ES-I3 (cell line): ENCODE data around the gene NKX6-2.

Source experiments
- H3K36me3 ChIP-seq: 2 replicates; pipeline ENCODE4 v1.6.1; 2013; ENCODE audit warnings: mild to moderate bottlenecking, low read length, control low read depth, moderate library complexity; ENCODE audit not compliant: insufficient read depth
- H3K4me1 ChIP-seq: 2 replicates; pipeline ENCODE4 v1.6.1; 2013; ENCODE audit warnings: mild to moderate bottlenecking, control low read depth, low read length; ENCODE audit not compliant: insufficient read depth
- H3K9ac ChIP-seq: 2 replicates; pipeline ENCODE4 v1.6.1; 2013; ENCODE audit warnings: low read depth, mild to moderate bottlenecking, low read length, moderate library complexity
- H3K9me3 ChIP-seq: 2 replicates; pipeline ENCODE4 v1.6.1; 2013; ENCODE audit warnings: mild to moderate bottlenecking, low read length, moderate library complexity; ENCODE audit not compliant: control insufficient read depth, insufficient read depth

NKX6-2 gene

GRCh38 chr10:132817701-132818211 is 31.8 kb upstream of the NKX6-2 start:
- Histone ChIP-seq H3K9me3 (no peaks in the 10 kb centered on the region), H3K9ac (no peak overlapping the region), H3K4me1 (no peaks in the 10 kb centered on the region), H3K36me3 (no peaks in the 10 kb centered on the region)

- H3K4me1 ChIP-seq: no peaks in the 10 kb centered on the region
Measured at GRCh38 chr10:132816718-132817117, 30.8 kb upstream of the NKX6-2 start.

GRCh38 chr10:132815168-132815857 is 29.4 kb upstream of the NKX6-2 start:
- no peaks in the 10 kb centered on the region for H3K36me3 ChIP-seq

More at GRCh38 chr10:132816718-132817117, 30.8 kb upstream of the NKX6-2 start:
- H3K36me3 ChIP-seq: no peaks in the 10 kb centered on the region
- H3K9ac ChIP-seq: no peak overlapping the region
- H3K9me3 ChIP-seq: no peaks in the 10 kb centered on the region

DNA sequence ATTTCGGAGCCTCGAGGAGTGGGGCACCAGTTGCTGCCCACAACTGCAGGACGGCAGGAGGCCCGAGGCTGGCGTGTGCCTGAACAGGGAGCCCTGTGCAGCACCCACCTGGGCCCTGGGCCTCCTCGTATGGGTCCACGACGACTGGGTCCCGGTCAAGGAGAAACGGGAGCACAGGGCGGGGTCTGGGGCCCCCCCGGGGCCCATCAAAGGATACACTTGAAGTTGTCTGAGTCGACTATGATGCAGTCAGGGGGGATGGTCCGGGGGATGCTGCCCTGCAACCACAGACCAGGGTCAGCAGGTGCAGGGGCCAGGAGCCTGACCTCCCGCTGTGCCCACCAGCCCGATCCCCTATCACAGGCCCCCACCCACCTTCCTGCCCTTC is 28.5 kb upstream of the NKX6-2 start:
- no peaks in the 10 kb centered on the region for H3K9me3 ChIP-seq
- no peaks in the 10 kb centered on the region for H3K4me1 ChIP-seq
- H3K36me3 ChIP-seq: no peaks in the 10 kb centered on the region
- H3K9ac ChIP-seq: no peak overlapping the region

More at GRCh38 chr10:132815168-132815857, 29.4 kb upstream of the NKX6-2 start:
- Histone ChIP-seq H3K9me3 (no peaks in the 10 kb centered on the region), H3K9ac (no peak overlapping the region), H3K4me1 (no peaks in the 10 kb centered on the region)

- no peak overlapping the region for H3K9ac ChIP-seq
- H3K4me1 ChIP-seq: no peaks in the 10 kb centered on the region
- H3K36me3 ChIP-seq: no peaks in the 10 kb centered on the region
- no peaks in the 10 kb centered on the region for H3K9me3 ChIP-seq
Measured at GRCh38 chr10:132813560-132814468, 27.9 kb upstream of the NKX6-2 start.

GRCh38 chr10:132813001-132813401 is 27.1 kb upstream of the NKX6-2 start:
- H3K36me3 ChIP-seq: no peaks in the 10 kb centered on the region
- no peaks in the 10 kb centered on the region for H3K4me1 ChIP-seq
- no peak overlapping the region for H3K9ac ChIP-seq
- no peaks in the 10 kb centered on the region for H3K9me3 ChIP-seq

DNA sequence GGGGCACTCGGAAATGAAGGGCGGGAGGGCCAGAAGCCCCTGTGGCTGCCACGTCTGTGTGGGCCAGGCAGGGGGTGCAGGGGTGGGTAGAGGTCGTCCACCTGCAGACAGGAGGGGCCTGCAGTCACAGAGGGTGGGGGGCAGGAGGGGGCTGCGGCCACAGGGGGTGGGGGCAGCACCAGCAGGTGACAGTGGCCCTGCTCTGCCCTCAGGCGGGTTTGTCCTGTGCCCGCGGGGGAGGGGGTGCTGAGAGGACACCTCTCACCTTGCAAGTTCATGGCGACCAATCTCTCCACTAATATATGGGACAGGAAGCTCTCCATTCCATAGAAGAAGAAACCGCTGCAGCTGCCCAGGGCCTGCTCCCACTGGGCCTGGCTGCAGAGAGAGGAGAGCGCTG is 26.6 kb upstream of the NKX6-2 start:
- H3K9me3 ChIP-seq: no peaks in the 10 kb centered on the region
- no peaks in the 10 kb centered on the region for H3K4me1 ChIP-seq
- no peak overlapping the region for H3K9ac ChIP-seq

DNA sequence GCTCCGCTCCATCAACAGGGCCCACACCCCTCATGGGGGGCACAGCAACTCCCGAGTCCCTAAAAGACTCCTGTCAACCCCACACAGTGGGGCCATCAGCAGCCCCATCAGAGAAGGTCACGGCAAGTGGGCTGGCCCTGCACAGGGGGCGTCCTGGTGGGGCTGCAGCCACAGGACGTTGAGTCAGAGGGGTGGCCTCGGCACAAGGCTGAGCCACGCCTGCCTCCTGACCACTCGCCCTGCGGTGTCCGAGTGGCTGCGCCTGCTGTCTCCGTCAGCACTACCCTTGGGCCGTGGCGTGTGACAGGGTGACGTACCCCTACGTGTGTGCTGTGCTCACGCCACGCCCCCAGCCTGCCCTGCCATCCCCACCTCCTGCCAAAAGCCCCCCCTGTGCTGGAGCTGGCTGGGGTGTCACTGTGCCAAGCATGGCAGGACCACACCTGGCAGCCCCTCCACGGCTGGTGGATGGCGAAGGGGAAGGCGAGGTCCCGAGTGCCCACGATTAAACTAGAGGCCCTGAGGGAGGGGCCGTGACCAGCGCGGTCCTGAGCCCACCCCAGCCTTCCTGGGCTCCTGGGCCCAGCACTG is 26.0 kb upstream of the NKX6-2 start:
- H3K9ac ChIP-seq: no peak overlapping the region
- H3K9me3 ChIP-seq: no peaks in the 10 kb centered on the region
- no peaks in the 10 kb centered on the region for H3K36me3 ChIP-seq
- no peaks in the 10 kb centered on the region for H3K4me1 ChIP-seq

More for the DNA sequence above, 26.6 kb upstream of the NKX6-2 start:
- H3K36me3 ChIP-seq: no peaks in the 10 kb centered on the region

GRCh38 chr10:132810807-132811700 is 25.1 kb upstream of the NKX6-2 start:
- H3K4me1 ChIP-seq: no peaks in the 10 kb centered on the region
- no peaks in the 10 kb centered on the region for H3K9me3 ChIP-seq
- no peak overlapping the region for H3K9ac ChIP-seq
- no peaks in the 10 kb centered on the region for H3K36me3 ChIP-seq

- Histone ChIP-seq H3K4me1 (no peaks in the 10 kb centered on the region), H3K36me3 (no peaks in the 10 kb centered on the region), H3K9ac (no peak overlapping the region), H3K9me3 (no peaks in the 10 kb centered on the region)
Measured at GRCh38 chr10:132810141-132810806, 24.3 kb upstream of the NKX6-2 start.

DNA sequence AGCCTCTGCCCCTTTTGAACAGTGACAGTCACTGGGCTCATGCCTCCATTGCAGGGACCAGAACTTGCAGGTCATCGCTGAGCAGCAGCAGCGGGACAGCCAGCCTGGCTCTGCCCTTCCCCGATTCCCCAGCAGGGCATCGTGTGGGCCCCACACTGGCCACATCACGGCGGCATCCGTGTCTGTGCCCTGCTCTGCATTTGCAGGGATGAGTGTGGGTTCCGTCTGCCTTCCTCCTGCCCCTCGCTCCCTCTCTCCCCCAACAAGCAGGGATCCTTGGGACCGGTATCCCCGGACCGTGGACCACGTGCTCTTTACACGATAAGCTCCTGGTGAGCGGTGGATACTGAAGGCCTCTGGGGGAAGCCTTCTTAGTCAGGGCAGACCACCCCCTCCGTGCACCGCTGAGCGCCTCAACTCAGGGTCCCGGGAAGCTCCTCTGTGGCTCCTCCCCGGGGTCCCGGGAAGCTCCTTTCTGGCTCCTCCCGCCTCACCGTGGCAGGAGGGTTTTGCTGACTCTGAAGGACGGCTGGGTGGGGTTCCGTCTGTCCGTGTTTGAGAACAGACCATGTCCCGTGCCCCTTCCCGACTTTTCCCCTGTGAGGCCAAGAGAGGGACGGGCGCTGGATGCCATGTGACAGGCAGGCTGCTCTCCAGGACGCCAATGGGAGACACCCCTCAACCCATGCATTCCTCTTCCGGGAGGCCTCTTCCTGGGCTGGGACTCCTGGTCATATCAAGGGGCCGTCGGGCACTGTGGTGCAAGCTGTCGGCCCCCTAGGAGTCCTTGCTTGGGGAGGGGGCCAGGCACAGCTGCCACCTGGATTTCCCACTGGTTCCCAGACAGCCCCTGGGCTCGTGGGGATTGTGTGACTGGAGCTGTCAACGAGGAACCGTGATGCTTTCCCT is 23.5 kb upstream of the NKX6-2 start:
- H3K36me3 ChIP-seq: no peaks in the 10 kb centered on the region
- H3K4me1 ChIP-seq: no peaks in the 10 kb centered on the region
- no peaks in the 10 kb centered on the region for H3K9me3 ChIP-seq
- H3K9ac ChIP-seq: no peak overlapping the region

GRCh38 chr10:132808383-132809231 is 22.7 kb upstream of the NKX6-2 start:
- Histone ChIP-seq H3K9me3 (no peaks in the 10 kb centered on the region), H3K4me1 (no peaks in the 10 kb centered on the region), H3K9ac (no peak overlapping the region), H3K36me3 (no peaks in the 10 kb centered on the region)
